ENCODE data around the gene BCL6. TPM values are rescaled to one million over a fixed set of nuclear protein-coding genes. Genes with fewer than 3 reads are reported as not detected.

Gene BCL6
- total and polyA plus RNA-seq, 9 of the 15 experiments (the other 6 are each of a cell fraction or from before 2014, with no cell fraction given), result 0.08 to 3.5 (median 1.6) TPM

DNA sequence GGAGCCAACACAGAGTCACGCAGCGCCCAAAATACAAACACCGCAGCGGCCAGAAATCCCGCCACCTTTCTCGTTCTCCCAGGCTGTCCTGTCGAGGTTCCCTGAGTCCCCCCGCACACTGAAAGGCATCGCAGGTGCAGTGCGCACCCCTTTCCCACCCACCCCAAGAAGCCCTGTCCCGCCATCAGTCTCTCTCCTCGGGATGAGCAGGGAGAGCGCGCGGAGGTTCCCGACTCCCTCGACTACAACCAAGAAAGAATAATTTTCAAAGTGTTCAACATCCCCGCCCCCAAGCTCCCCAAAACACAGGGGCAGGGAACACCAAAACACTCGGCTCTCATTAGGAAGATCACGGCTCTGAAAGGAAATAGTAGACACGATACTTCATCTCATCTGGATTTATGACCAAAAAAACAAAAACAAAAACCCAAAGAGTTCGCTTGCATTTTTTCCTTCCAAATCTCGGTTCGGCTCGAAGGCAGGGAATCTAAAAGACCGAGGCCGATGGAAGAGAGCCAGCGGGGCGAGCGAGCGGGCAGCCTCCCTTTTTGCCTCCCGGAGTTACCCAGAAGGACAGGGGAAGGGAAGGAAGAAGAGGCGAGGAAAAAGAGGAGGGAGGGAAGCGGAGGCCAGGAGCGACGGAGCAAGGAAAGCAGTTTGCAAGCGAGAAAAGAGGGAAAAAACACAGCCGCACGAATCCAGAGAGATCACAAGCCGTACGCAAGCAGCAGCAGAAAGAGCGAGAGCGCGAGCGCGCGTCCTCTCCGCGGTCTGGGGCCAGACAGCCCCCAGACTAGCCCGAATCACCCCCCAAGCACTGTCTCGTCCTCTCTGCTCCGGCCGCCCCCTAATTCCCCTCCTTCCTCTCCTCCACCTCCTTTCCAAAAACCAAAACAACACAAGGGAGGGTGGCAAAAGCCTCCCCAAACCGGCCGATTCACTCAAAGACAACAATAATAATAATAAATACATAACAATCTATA is 808 bp downstream of the BCL6 start (continued):
- TF ChIP-seq, protein P1, sequence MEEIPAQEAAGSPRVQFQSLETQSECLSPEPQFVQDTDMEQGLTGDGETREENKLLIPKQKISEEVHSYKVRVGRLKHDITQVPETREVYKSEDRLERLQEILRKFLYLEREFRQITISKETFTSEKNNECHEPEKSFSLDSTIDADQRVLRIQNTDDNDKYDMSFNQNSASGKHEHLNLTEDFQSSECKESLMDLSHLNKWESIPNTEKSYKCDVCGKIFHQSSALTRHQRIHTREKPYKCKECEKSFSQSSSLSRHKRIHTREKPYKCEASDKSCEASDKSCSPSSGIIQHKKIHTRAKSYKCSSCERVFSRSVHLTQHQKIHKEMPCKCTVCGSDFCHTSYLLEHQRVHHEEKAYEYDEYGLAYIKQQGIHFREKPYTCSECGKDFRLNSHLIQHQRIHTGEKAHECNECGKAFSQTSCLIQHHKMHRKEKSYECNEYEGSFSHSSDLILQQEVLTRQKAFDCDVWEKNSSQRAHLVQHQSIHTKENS (CRISPR knock-in tag; IDR thresholded peaks at IDR 0.05), result no peak
- TF ChIP-seq, protein P2, sequence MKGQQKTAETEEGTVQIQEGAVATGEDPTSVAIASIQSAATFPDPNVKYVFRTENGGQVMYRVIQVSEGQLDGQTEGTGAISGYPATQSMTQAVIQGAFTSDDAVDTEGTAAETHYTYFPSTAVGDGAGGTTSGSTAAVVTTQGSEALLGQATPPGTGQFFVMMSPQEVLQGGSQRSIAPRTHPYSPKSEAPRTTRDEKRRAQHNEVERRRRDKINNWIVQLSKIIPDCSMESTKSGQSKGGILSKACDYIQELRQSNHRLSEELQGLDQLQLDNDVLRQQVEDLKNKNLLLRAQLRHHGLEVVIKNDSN (CRISPR knock-in tag; IDR thresholded peaks at IDR 0.05), result no peak
- TF ChIP-seq, protein P3, sequence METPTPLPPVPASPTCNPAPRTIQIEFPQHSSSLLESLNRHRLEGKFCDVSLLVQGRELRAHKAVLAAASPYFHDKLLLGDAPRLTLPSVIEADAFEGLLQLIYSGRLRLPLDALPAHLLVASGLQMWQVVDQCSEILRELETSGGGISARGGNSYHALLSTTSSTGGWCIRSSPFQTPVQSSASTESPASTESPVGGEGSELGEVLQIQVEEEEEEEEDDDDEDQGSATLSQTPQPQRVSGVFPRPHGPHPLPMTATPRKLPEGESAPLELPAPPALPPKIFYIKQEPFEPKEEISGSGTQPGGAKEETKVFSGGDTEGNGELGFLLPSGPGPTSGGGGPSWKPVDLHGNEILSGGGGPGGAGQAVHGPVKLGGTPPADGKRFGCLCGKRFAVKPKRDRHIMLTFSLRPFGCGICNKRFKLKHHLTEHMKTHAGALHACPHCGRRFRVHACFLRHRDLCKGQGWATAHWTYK (CRISPR knock-in tag; IDR thresholded peaks at IDR 0.05), result no peak; the same call in 1 of the 2 replicates
- TF ChIP-seq TCF3 (CRISPR knock-in tag; IDR thresholded peaks at IDR 0.05) (no peak), KLF13 (tag; IDR thresholded peaks at IDR 0.05; ENCODE audit: borderline replicate concordance, low read depth) (no peak), ESRRA (IDR thresholded peaks at IDR 0.05; ENCODE audit: borderline replicate concordance, low read depth) (no peak), TAL1 (IDR thresholded peaks at IDR 0.05) (no peak), LEF1 (IDR thresholded peaks at IDR 0.05) (no peak), MXI1 (IDR thresholded peaks at IDR 0.05; ENCODE audit: low read depth, low read length) (no peak), SMARCA5 (IDR thresholded peaks at IDR 0.05) (no peak), SPI1 (IDR thresholded peaks at IDR 0.05; ENCODE audit: borderline replicate concordance, low read depth, low read length) (no peak), POLR2G (IDR thresholded peaks at IDR 0.05; ENCODE audit: low read depth, low read length) (peak; percentile 72), FUS (optimal IDR thresholded peaks at IDR 0.05; ENCODE audit: low read depth, low read length) (no peak)
- TF ChIP-seq, protein P4, sequence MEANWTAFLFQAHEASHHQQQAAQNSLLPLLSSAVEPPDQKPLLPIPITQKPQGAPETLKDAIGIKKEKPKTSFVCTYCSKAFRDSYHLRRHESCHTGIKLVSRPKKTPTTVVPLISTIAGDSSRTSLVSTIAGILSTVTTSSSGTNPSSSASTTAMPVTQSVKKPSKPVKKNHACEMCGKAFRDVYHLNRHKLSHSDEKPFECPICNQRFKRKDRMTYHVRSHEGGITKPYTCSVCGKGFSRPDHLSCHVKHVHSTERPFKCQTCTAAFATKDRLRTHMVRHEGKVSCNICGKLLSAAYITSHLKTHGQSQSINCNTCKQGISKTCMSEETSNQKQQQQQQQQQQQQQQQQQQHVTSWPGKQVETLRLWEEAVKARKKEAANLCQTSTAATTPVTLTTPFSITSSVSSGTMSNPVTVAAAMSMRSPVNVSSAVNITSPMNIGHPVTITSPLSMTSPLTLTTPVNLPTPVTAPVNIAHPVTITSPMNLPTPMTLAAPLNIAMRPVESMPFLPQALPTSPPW (CRISPR knock-in tag; IDR thresholded peaks at IDR 0.05), result no peak
- TF ChIP-seq, protein P5, sequence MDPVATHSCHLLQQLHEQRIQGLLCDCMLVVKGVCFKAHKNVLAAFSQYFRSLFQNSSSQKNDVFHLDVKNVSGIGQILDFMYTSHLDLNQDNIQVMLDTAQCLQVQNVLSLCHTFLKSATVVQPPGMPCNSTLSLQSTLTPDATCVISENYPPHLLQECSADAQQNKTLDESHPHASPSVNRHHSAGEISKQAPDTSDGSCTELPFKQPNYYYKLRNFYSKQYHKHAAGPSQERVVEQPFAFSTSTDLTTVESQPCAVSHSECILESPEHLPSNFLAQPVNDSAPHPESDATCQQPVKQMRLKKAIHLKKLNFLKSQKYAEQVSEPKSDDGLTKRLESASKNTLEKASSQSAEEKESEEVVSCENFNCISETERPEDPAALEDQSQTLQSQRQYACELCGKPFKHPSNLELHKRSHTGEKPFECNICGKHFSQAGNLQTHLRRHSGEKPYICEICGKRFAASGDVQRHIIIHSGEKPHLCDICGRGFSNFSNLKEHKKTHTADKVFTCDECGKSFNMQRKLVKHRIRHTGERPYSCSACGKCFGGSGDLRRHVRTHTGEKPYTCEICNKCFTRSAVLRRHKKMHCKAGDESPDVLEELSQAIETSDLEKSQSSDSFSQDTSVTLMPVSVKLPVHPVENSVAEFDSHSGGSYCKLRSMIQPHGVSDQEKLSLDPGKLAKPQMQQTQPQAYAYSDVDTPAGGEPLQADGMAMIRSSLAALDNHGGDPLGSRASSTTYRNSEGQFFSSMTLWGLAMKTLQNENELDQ (CRISPR knock-in tag; IDR thresholded peaks at IDR 0.05; ENCODE audit: borderline replicate concordance), result no peak
- TF ChIP-seq, protein P6, sequence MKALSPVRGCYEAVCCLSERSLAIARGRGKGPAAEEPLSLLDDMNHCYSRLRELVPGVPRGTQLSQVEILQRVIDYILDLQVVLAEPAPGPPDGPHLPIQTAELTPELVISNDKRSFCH (CRISPR knock-in tag; IDR thresholded peaks at IDR 0.05), result no peak
- TF ChIP-seq, protein P6 (tag; IDR thresholded peaks at IDR 0.05), result no peak
